OCI-LY1 (cell line): ENCODE data around the gene TNFRSF17.

Source experiments
- EZH2 ChIP-seq: fragments of 200-600 bp; sonication (generic), shearing (Covaris generic); IDR thresholded peaks from 2 replicates; pipeline ENCODE4 v1.8.0; 2017; ENCODE audit warnings: borderline replicate concordance, mixed run types, mild to moderate bottlenecking, antibody characterized with exemption, low read length, moderate library complexity, mixed read lengths
- TF ChIP-seq, protein P1 (sequence below): fragments of 200-600 bp; sonication (generic), shearing (Covaris generic); IDR thresholded peaks from 2 replicates; pipeline ENCODE4 v1.5.1; 2017; ENCODE audit warnings: mild to moderate bottlenecking, antibody characterized with exemption, low read length, moderate library complexity, mixed read lengths

DNA sequence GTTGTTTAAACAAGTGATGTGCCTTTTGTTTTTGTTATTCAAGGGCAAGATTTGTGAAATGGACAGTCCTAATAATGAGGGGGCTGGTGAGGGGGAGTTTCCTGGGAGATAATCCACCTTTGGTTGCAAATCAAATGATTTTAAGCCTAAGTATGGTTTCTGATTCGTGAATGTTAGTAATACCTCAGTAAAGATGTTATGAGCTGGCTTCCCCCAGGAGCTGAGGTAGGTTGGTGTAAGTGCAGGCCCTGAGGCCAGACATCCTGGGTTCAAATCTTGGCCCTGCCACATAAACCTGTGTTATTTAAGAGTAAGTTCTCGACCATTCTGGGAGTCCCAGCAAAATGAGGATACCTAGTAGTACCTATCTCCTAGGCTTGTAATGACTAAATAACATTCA is 13.1 kb downstream of the TNFRSF17 start:
- TF ChIP-seq, protein P1, sequence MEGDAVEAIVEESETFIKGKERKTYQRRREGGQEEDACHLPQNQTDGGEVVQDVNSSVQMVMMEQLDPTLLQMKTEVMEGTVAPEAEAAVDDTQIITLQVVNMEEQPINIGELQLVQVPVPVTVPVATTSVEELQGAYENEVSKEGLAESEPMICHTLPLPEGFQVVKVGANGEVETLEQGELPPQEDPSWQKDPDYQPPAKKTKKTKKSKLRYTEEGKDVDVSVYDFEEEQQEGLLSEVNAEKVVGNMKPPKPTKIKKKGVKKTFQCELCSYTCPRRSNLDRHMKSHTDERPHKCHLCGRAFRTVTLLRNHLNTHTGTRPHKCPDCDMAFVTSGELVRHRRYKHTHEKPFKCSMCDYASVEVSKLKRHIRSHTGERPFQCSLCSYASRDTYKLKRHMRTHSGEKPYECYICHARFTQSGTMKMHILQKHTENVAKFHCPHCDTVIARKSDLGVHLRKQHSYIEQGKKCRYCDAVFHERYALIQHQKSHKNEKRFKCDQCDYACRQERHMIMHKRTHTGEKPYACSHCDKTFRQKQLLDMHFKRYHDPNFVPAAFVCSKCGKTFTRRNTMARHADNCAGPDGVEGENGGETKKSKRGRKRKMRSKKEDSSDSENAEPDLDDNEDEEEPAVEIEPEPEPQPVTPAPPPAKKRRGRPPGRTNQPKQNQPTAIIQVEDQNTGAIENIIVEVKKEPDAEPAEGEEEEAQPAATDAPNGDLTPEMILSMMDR: no peak
- TF ChIP-seq EZH2: no peak
